SK-N-SH treated with all-trans-retinoic acid at 6 μM for 48 hours (cell line): Measurements from ENCODE around the gene PLCB1.

Source experiments
- ATAC-seq: fragments of 200-7000 bp; cut with Tn5 transposase; 3 replicates; pipeline ENCODE4 v1.9.1; 2020; ENCODE audit warnings: mild to moderate bottlenecking, moderate library complexity
- BACH2 ChIP-seq: fragments of 250-450 bp; sonication (Bioruptor Pico); IDR thresholded peaks from 2 replicates; pipeline ENCODE4 v1.9.0; 2021; ENCODE audit warnings: mild to moderate bottlenecking, borderline replicate concordance
- CREB5 ChIP-seq: fragments of 250-450 bp; sonication (Bioruptor Pico); IDR thresholded peaks from 2 replicates; pipeline ENCODE4 v1.5.1; 2020; ENCODE audit warnings: low read depth, mild to moderate bottlenecking, moderate library complexity
- ESRRG ChIP-seq: fragments of 250-450 bp; sonication (Bioruptor Pico); IDR thresholded peaks from 2 replicates; pipeline ENCODE4 v1.6.1; 2021; ENCODE audit warnings: mild to moderate bottlenecking
- GLIS3 ChIP-seq: fragments of 250-450 bp; sonication (Bioruptor Pico); IDR thresholded peaks from 2 replicates; pipeline ENCODE4 v1.5.0; 2020; ENCODE audit warnings: mild to moderate bottlenecking, moderate library complexity
- ISL1 ChIP-seq: fragments of 250-450 bp; sonication (Bioruptor Pico); IDR thresholded peaks from 2 replicates; pipeline ENCODE4 v2.1.2; 2022; ENCODE audit warnings: mild to moderate bottlenecking, moderate library complexity
- OSR1 ChIP-seq: fragments of 250-450 bp; sonication (Bioruptor Pico); IDR thresholded peaks from 2 replicates; pipeline ENCODE4 v1.8.0; 2022; ENCODE audit warnings: moderate library complexity, mild to moderate bottlenecking, inconsistent platforms
- PATZ1 ChIP-seq: fragments of 250-450 bp; sonication (Bioruptor Pico); IDR thresholded peaks from 2 replicates; pipeline ENCODE4 v1.8.0; 2020; ENCODE audit warnings: mild to moderate bottlenecking, moderate library complexity, borderline replicate concordance
- POU6F1 ChIP-seq: fragments of 250-450 bp; sonication (Bioruptor Pico); IDR thresholded peaks from 2 replicates; pipeline ENCODE4 v1.8.0; 2021; ENCODE audit warnings: low read depth, mild to moderate bottlenecking, moderate library complexity, borderline replicate concordance
- PPARA ChIP-seq: fragments of 250-450 bp; sonication (Bioruptor Pico); IDR thresholded peaks from 2 replicates; pipeline ENCODE4 v1.5.0; 2020; ENCODE audit warnings: mild to moderate bottlenecking, borderline replicate concordance
- RARB ChIP-seq: fragments of 250-450 bp; sonication (Bioruptor Pico); IDR thresholded peaks from 2 replicates; pipeline ENCODE4 v1.8.0; 2021; ENCODE audit warnings: mild to moderate bottlenecking, moderate library complexity
- SNAI2 ChIP-seq: fragments of 250-450 bp; sonication (Bioruptor Pico); IDR thresholded peaks from 2 replicates; pipeline ENCODE4 v1.5.0; 2020; ENCODE audit warnings: mild to moderate bottlenecking, moderate library complexity
- TCF4 ChIP-seq: fragments of 250-450 bp; sonication (Bioruptor Pico); IDR thresholded peaks from 2 replicates; pipeline ENCODE4 v1.8.0; 2021; ENCODE audit warnings: mild to moderate bottlenecking, moderate library complexity, borderline replicate concordance
- TOX ChIP-seq: fragments of 250-450 bp; sonication (Bioruptor Pico); IDR thresholded peaks from 2 replicates; pipeline ENCODE4 v1.8.0; 2021; ENCODE audit warnings: mild to moderate bottlenecking, moderate library complexity, borderline replicate concordance
- ZFP3 ChIP-seq: fragments of 250-450 bp; sonication (Bioruptor Pico); IDR thresholded peaks from 2 replicates; pipeline ENCODE4 v1.5.0; 2020; ENCODE audit warnings: mild to moderate bottlenecking, moderate library complexity
- ZFP30 ChIP-seq: fragments of 450-650 bp; formaldehyde crosslinking; IDR thresholded peaks from 2 replicates; pipeline ENCODE4 v1.5.0; 2022; ENCODE audit warnings: mild to moderate bottlenecking, moderate library complexity
- ZNF565 ChIP-seq: fragments of 450-650 bp; formaldehyde crosslinking; conservative IDR thresholded peaks from 2 replicates; pipeline ENCODE4 v1.5.0; 2020; ENCODE audit warnings: low read depth, mild to moderate bottlenecking, moderate library complexity
- ZNF8 ChIP-seq: fragments of 450-650 bp; formaldehyde crosslinking; IDR thresholded peaks from 2 replicates; pipeline ENCODE4 v1.5.0; 2020; ENCODE audit warnings: mild to moderate bottlenecking, moderate library complexity

Gene PLCB1

GRCh38 chr20:8406391-8406790, 274.3 kb downstream of the PLCB1 start:
- TF ChIP-seq POU6F1 (CRISPR knock-in tag) (no peak), ESRRG (CRISPR knock-in tag) (no peak), SNAI2 (no peak), ZNF565 (CRISPR knock-in tag) (no peak), PATZ1 (CRISPR knock-in tag) (no peak), TCF4 (CRISPR knock-in tag) (no peak), ZNF8 (CRISPR knock-in tag) (no peak), OSR1 (CRISPR knock-in tag) (no peak), ZFP30 (CRISPR knock-in tag) (no peak), ZFP3 (CRISPR knock-in tag) (no peak)

GRCh38 chr20:8408587-8409307, 276.7 kb downstream of the PLCB1 start:
- ATAC-seq, result no peak
- TF ChIP-seq BACH2, result no peak
- no peak for TF ChIP-seq CREB5 (CRISPR knock-in tag)
- TF ChIP-seq ISL1 (CRISPR knock-in tag), result no peak
- no peak for TF ChIP-seq TCF4 (CRISPR knock-in tag)
- TF ChIP-seq PATZ1 (CRISPR knock-in tag), result no peak

More at GRCh38 chr20:8406391-8406790, 274.3 kb downstream of the PLCB1 start:
- ATAC-seq, result no peak

- ATAC-seq, result no peak
- TF ChIP-seq ISL1 (CRISPR knock-in tag) (no peak), TCF4 (CRISPR knock-in tag) (no peak)
These were observed 281.6 kb downstream of the PLCB1 start for GRCh38 chr20:8413691-8414090.

GRCh38 chr20:8414586-8415274, 282.7 kb downstream of the PLCB1 start:
- ATAC-seq, result peak; percentile 63
- no peak for TF ChIP-seq TOX
- no peak for TF ChIP-seq TCF4 (CRISPR knock-in tag)
- no peak for TF ChIP-seq ZNF8 (CRISPR knock-in tag)
- no peak for TF ChIP-seq PATZ1 (CRISPR knock-in tag)
- TF ChIP-seq ZNF565 (CRISPR knock-in tag), result no peak
- no peak for TF ChIP-seq CREB5 (CRISPR knock-in tag)
- no peak for TF ChIP-seq ZFP3 (CRISPR knock-in tag)
- TF ChIP-seq GLIS3, result no peak
- TF ChIP-seq PPARA, result no peak
- no peak for TF ChIP-seq BACH2
- TF ChIP-seq RARB (CRISPR knock-in tag), result no peak
